Neuronal stem cell (in vitro differentiated cells): ENCODE data around the gene WNT9A.

Experiments
- DNase-seq: peaks from one replicate; pipeline ENCODE4 v3.0.0-alpha.2; 2013; ENCODE audit warnings: low spot score
- H2AFZ ChIP-seq: one replicate; pipeline ENCODE4 v1.6.1; 2013; ENCODE audit warnings: mild to moderate bottlenecking, low read length, inconsistent platforms
- H2AK5ac ChIP-seq: 2 replicates; pipeline ENCODE4 v1.6.1; 2013; ENCODE audit warnings: low read depth, mild to moderate bottlenecking, inconsistent platforms, low read length, moderate library complexity, mixed read lengths
- H2BK120ac ChIP-seq: 2 replicates; pipeline ENCODE4 v1.6.1; 2013; ENCODE audit warnings: low read depth, mild to moderate bottlenecking, inconsistent platforms, low read length, moderate library complexity, mixed read lengths
- H2BK12ac ChIP-seq: one replicate; pipeline ENCODE4 v1.6.1; 2013; ENCODE audit warnings: low read length, inconsistent platforms
- H2BK15ac ChIP-seq: 2 replicates; pipeline ENCODE4 v1.6.1; 2013; ENCODE audit warnings: mild to moderate bottlenecking, low read length, inconsistent platforms, mixed read lengths
- H2BK5ac ChIP-seq: one replicate; pipeline ENCODE4 v1.6.1; 2013; ENCODE audit warnings: inconsistent platforms, mild to moderate bottlenecking, low read length, moderate library complexity
- H3K14ac ChIP-seq: one replicate; pipeline ENCODE4 v1.6.1; 2013; ENCODE audit warnings: low read length, inconsistent platforms
- H3K18ac ChIP-seq: 2 replicates; pipeline ENCODE4 v1.6.1; 2013; ENCODE audit warnings: low read length, inconsistent platforms
- H3K23ac ChIP-seq: 2 replicates; pipeline ENCODE4 v1.6.1; 2013; ENCODE audit warnings: low read depth, mild to moderate bottlenecking, mixed read lengths, low read length, inconsistent platforms; ENCODE audit not compliant: poor library complexity
- H3K27ac ChIP-seq: replicated peaks from 3 replicates; pipeline ENCODE4 v1.5.1; 2013; ENCODE audit warnings: low read length, inconsistent platforms
- H3K27me3 ChIP-seq, 3 experiments: 2 replicates each; pipeline ENCODE4 v1.6.1; 2013; ENCODE audit warnings: low read length in 3 of 3, mild to moderate bottlenecking in 2 of 3, inconsistent platforms in 1 of 3, low read depth in 1 of 3, mixed read lengths in 1 of 3, moderate library complexity in 1 of 3; ENCODE audit not compliant: control insufficient read depth in 3 of 3, insufficient read depth in 3 of 3
- H3K36me3 ChIP-seq, 2 donors: replicated peaks in 1 of 2; 2 replicates each; pipeline ENCODE4 v1.6.1; 2013; ENCODE audit warnings: low read length in 2 of 2; ENCODE audit not compliant: control insufficient read depth in 2 of 2, insufficient read depth in 2 of 2
- H3K4ac ChIP-seq: 2 replicates; pipeline ENCODE4 v1.6.1; 2013; ENCODE audit warnings: inconsistent platforms, mild to moderate bottlenecking, low read length, moderate library complexity
- H3K4me1 ChIP-seq, 2 donors: 1 replicate in 1 of 2; 2 replicates in 1 of 2; pipeline ENCODE4 v1.6.1; 2013; ENCODE audit warnings: low read length in 2 of 2, low read depth in 1 of 2; ENCODE audit not compliant: control insufficient read depth in 2 of 2, insufficient read depth in 1 of 2
- H3K4me2 ChIP-seq: one replicate; pipeline ENCODE4 v1.6.1; 2013; ENCODE audit warnings: mild to moderate bottlenecking, low read length, inconsistent platforms; ENCODE audit not compliant: insufficient read depth, poor library complexity, severe bottlenecking
- H3K4me3 ChIP-seq, 2 donors: 2 replicates each; pipeline ENCODE4 v1.5.1; 2013; ENCODE audit warnings: low read length in 2 of 2, mild to moderate bottlenecking in 2 of 2, inconsistent platforms in 1 of 2, moderate library complexity in 1 of 2
- H3K79me1 ChIP-seq: one replicate; pipeline ENCODE4 v1.6.1; 2013; ENCODE audit warnings: low read depth, mild to moderate bottlenecking, inconsistent platforms, low read length, moderate library complexity
- H3K9ac ChIP-seq: one replicate; pipeline ENCODE4 v1.6.1; 2013; ENCODE audit warnings: mild to moderate bottlenecking, low read depth, low read length, inconsistent platforms; ENCODE audit not compliant: poor library complexity
- H3K9me3 ChIP-seq, 2 donors: replicated peaks in 1 of 2; 2 replicates each; pipeline versions ENCODE3 to v1.6.1; 2013; ENCODE audit warnings: low read length in 2 of 2, mild to moderate bottlenecking in 2 of 2, inconsistent platforms in 1 of 2, low read depth in 1 of 2, mixed read lengths in 1 of 2, moderate library complexity in 1 of 2; ENCODE audit not compliant: control insufficient read depth in 2 of 2, insufficient read depth in 1 of 2
- H4K8ac ChIP-seq: one replicate; pipeline ENCODE4 v1.6.1; 2013; ENCODE audit warnings: low read depth, mild to moderate bottlenecking, inconsistent platforms, low read length, moderate library complexity
- H4K91ac ChIP-seq: one replicate; pipeline ENCODE4 v1.6.1; 2013; ENCODE audit warnings: low read length, low read depth, mild to moderate bottlenecking, inconsistent platforms; ENCODE audit not compliant: poor library complexity
- WGBS, 2 donors: extraction: QIAGEN DNeasy Blood & Tissue Kit; methylation state at CpG; one replicate each; pipeline ENCODE4 v1.1.7; 2013; ENCODE audit warnings: missing lambda C conversion rate in 2 of 2, mixed read lengths in 1 of 2; ENCODE audit not compliant: insufficient read length in 2 of 2, insufficient replicate concordance in 1 of 2; ENCODE audit errors: extremely low coverage in 2 of 2; 5-methylcytosine and 5-hydroxymethylcytosine counted together

Gene WNT9A

DNA sequence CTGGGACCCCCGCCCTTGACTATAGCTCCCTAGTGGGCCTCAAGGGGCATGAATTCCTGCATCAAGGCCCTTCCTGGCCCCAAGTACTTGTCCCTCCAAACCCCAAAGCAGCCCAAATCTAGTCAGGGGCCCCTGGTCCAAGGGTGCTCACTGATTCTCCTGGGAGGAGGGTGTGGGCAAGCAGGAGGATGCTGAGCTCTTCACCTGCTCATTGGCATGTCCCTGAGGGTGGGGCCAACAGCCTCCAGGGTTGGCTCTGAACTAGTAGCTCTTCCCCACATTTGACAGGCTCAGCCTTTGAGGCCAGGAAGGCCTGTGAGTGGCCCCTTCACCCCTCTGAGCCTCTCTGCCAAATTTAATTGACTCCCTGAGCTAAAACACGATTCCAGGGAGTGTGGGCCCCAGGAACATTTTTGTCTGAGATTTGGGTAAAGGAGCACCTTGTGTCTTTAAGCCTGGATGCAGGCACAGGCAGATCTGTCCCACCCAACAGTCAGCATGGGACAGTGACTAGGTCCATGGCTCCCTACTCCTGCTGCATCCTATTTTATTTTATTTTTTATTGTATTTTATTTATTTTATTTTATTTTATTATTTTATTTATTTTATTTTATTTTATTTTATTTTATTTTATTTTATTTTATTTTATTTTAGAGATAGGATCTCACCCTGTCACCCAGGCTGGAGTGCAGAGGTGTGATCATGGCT, 11.0 kb upstream of the WNT9A start:
- no peak overlapping the region for H3K18ac ChIP-seq
- H3K4me3 ChIP-seq: no peak overlapping the region
- no peak overlapping the region for H2BK15ac ChIP-seq
- no peak overlapping the region for H3K4me2 ChIP-seq
- peaks cover 0 to 11% (median 0%) of the 10 kb centered on the region in 3 experiments for H3K27me3 ChIP-seq
- peak overlapping the region; percentile 2 for H3K23ac ChIP-seq
- no peak overlapping the region for H2AFZ ChIP-seq
- no peak overlapping the region for H2BK12ac ChIP-seq
- no peak overlapping the region for H3K14ac ChIP-seq
- no peak overlapping the region for H4K8ac ChIP-seq
- DNase-seq: no peak
- H3K9me3 ChIP-seq: peaks cover 3 to 7% of the 10 kb centered on the region in 2 donors
- H3K79me1 ChIP-seq: no peaks in the 10 kb centered on the region
- H3K27ac ChIP-seq: no peak overlapping the region
- no CpG with 5 or more reads among the region's 2 CpGs for WGBS, 2 donors
- no peak overlapping the region for H4K91ac ChIP-seq
- H2BK120ac ChIP-seq: no peak overlapping the region
- peak overlapping the region; percentile 46 for H2AK5ac ChIP-seq
- no peak overlapping the region for H3K9ac ChIP-seq
- H3K36me3 ChIP-seq: no peaks in the 10 kb centered on the region
- H3K4ac ChIP-seq: no peak overlapping the region
- H3K4me1 ChIP-seq: no peaks in the 10 kb centered on the region
- H2BK5ac ChIP-seq: no peak overlapping the region

DNA sequence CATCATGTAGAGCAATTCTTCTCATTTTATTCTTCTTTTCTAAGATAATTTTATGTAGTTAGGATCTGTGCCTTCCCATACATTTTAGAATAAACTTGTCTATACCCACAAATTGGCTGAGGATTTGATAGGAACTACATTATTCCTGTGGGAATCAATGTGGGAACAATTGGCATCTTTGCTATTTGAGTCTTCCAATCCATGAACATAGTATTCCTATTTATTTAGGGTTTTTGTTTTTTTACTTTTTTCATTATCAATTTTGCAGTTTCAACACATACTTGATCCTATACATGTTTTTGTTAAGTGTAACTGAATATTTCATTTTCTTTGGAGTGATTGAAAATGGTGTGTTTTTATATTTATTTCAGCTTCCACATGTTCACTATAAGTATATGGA, 8.1 kb upstream of the WNT9A start:
- Histone ChIP-seq H3K4me1 (no peaks in the 10 kb centered on the region), H3K9me3 (peaks cover 3 to 7% of the 10 kb centered on the region in 2 donors), H2BK120ac (no peak overlapping the region), H2AK5ac (no peak overlapping the region), H3K27ac (no peak overlapping the region), H2BK12ac (no peak overlapping the region), H3K4me2 (no peak overlapping the region), H4K8ac (no peak overlapping the region), H2AFZ (no peak overlapping the region), H3K23ac (no peak overlapping the region), H2BK5ac (no peak overlapping the region), H3K79me1 (no peaks in the 10 kb centered on the region), H3K36me3 (no peaks in the 10 kb centered on the region), H2BK15ac (no peak overlapping the region), H3K14ac (no peak overlapping the region), H3K18ac (no peak overlapping the region), H3K4ac (no peak overlapping the region), H4K91ac (no peak overlapping the region), H3K4me3 (no peak overlapping the region), H3K9ac (no peak overlapping the region), H3K27me3 (peaks cover 0 to 5% (median 0%) of the 10 kb centered on the region in 3 experiments)
- DNase-seq: no peak

DNA sequence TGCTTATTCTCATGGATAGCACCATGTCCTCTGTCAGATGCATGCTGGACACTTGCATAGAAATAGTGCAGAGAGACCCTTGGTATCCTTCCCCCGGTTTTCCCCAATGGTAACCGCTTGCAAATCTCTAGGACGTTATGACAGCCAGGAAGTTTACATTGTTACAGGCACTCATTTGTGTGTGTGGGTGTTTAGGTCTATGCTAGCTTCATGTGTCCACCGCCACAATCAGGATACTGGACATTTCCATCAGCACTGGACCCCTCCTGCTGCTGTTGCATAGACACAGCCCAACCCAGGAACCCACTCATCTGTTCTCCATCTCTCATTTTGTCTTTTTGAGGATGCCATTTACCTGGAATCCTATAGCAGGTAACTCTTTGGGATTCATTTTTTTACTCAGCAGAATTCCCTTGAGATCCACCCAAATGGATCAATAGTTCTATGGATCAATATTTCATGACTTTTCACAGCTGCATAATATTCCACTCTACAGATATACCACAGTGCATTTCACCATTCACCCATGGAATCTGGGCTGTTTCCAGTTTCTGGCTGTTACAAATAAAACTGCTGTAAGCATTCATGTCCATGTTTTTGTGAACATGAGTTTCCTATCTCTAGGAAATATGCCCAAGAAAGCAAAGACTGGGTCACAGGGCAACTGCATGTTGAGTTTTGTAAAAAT, 6.6 kb upstream of the WNT9A start:
- Histone ChIP-seq H3K9me3 (peaks cover 3 to 7% of the 10 kb centered on the region in 2 donors), H3K23ac (peak overlapping the region; percentile 1), H3K18ac (no peak overlapping the region), H3K9ac (no peak overlapping the region), H4K91ac (peak overlapping the region; percentile 53), H3K27ac (no peak overlapping the region), H3K4me1 (no peaks in the 10 kb centered on the region), H3K14ac (no peak overlapping the region), H3K4ac (no peak overlapping the region), H3K27me3 (peaks cover 0 to 6% (median 5%) of the 10 kb centered on the region in 3 experiments), H2AK5ac (no peak overlapping the region), H4K8ac (no peak overlapping the region), H2BK12ac (no peak overlapping the region), H3K36me3 (no peaks in the 10 kb centered on the region), H3K4me3 (no peak overlapping the region), H2BK15ac (no peak overlapping the region), H2BK5ac (no peak overlapping the region), H2AFZ (no peak overlapping the region), H2BK120ac (no peak overlapping the region), H3K79me1 (no peaks in the 10 kb centered on the region), H3K4me2 (no peak overlapping the region)
- DNase-seq: no peak
- WGBS, 2 donors: no CpG with 5 or more reads among the region's 4 CpGs

DNA sequence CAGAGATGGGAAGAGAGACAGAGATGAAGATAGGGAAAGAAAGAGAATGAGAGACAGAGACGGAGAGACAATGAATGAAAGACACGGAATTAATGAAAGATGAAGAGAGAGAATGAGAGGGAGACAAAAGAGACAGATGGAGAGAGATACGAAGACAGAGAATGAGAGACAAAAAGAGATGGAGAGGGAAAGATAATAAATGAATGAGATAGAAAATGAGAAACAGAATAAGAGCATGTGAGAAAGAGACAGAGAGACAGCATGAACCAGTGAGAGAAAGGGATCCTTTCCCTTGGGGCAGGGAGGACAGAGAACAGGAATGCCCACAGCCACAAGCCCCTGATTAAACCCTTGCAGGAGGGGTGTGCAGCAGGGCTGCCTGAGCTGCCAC, 5.3 kb upstream of the WNT9A start:
- Histone ChIP-seq H3K36me3 (no peaks in the 10 kb centered on the region), H2BK5ac (no peak overlapping the region), H4K91ac (no peak overlapping the region), H2BK15ac (no peak overlapping the region), H3K4me2 (no peak overlapping the region), H3K23ac (peak overlapping the region; percentile 8), H3K14ac (peak overlapping the region; percentile 57), H2BK120ac (no peak overlapping the region), H3K79me1 (no peaks in the 10 kb centered on the region), H3K27me3 (peaks cover 0 to 17% (median 15%) of the 10 kb centered on the region in 3 experiments), H4K8ac (no peak overlapping the region), H2BK12ac (no peak overlapping the region), H3K9me3 (peaks cover 3 to 7% of the 10 kb centered on the region in 2 donors), H3K4me3 (peak overlapping the region in 1 of 2 donors; percentile 9), H3K27ac (no peak overlapping the region), H3K4ac (no peak overlapping the region), H2AFZ (no peak overlapping the region), H3K9ac (no peak overlapping the region), H3K4me1 (peaks cover 0 to 5% of the 10 kb centered on the region in 2 donors), H2AK5ac (no peak overlapping the region), H3K18ac (peak overlapping the region; percentile 67)
- 100% methylated on average over 1 of the region's 3 CpGs for WGBS, 2 donors
- DNase-seq: no peak
